ENCODE data around the gene NCAPH2. TPM values are rescaled to one million over a fixed set of nuclear protein-coding genes. Genes with fewer than 3 reads are reported as not detected.
A peak's percentile ranks its signal among the peaks of the same experiment; 100 is the strongest.

The NCAPH2 gene
- total and polyA plus RNA-seq, 9 of the 15 experiments (the other 6 are each of a cell fraction or from before 2014, with no cell fraction given) = 3.6 to 88.6 (median 32.4) TPM

- TSS peak; percentile 45 for BruUV-seq (replicated peaks)
- Histone ChIP-seq H4K20me1 (replicated peaks; ENCODE audit: control insufficient read depth, insufficient read depth, low read length) (no peaks in the 10 kb centered on the region), H2AFZ (ENCODE audit: low read depth, low read length) (no peak overlapping the region), H3K9me3 (replicated peaks; ENCODE audit: control insufficient read depth, insufficient read depth, low read depth, low read length) (no peaks in the 10 kb centered on the region), H3K4me1 (replicated peaks in 1 of 2; ENCODE audit: control insufficient read depth in 2 of 2, insufficient read depth in 2 of 2, low read length in 2 of 2) (peaks cover 4 to 66% of the 10 kb centered on the region in 2 experiments; a peak in 3 of 5 replicates), H3K9ac (ENCODE audit: insufficient read depth in 1 of 2, low read depth in 2 of 2, low read length in 2 of 2) (no peak overlapping the region), H3K4me3 (no peak overlapping the region), H3K79me2 (ENCODE audit: control insufficient read depth, insufficient read depth, low read length) (no peaks in the 10 kb centered on the region), H3K4me2 (ENCODE audit: insufficient read depth, low read length) (no peak overlapping the region), H3K36me3 (ENCODE audit: control insufficient read depth, insufficient read depth, low read length) (no peaks in the 10 kb centered on the region), H3K27ac (ENCODE audit: extremely low read depth, low read depth, low read length) (no peak overlapping the region), H3K27me3 (ENCODE audit: control insufficient read depth in 2 of 2, insufficient read depth in 2 of 2, low read length in 2 of 2) (no peaks in the 10 kb centered on the region), H3K9me1 (ENCODE audit: control insufficient read depth, insufficient read depth, low read length) (no peaks in the 10 kb centered on the region)
- 87% methylated on average over 6 of the region's 10 CpGs for WGBS (ENCODE audit: insufficient coverage, low coverage, missing lambda C conversion rate)
- FAIRE-seq = no peak
- TF ChIP-seq TEAD2 (tag; IDR thresholded peaks at IDR 0.05) = no peak
- no peak for TF ChIP-seq RBM39 (optimal IDR thresholded peaks at IDR 0.05; ENCODE audit: low read depth, low read length)
- no peak for TF ChIP-seq KDM2B (CRISPR knock-in tag; IDR thresholded peaks at IDR 0.05)
- no peak for TF ChIP-seq ZNF668 (CRISPR knock-in tag; IDR thresholded peaks at IDR 0.05)
- no peak for TF ChIP-seq FIP1L1 (IDR thresholded peaks at IDR 0.05; ENCODE audit: low read depth, low read length, poor library complexity, severe bottlenecking)
- no peak for TF ChIP-seq E2F1 (CRISPR knock-in tag; IDR thresholded peaks at IDR 0.05)
- no peak for TF ChIP-seq FOXA3 (CRISPR knock-in tag; conservative IDR thresholded peaks at IDR 0.05 in 1 of 2, IDR thresholded peaks at IDR 0.05 in 1 of 2)
- TF ChIP-seq ZNF134 (CRISPR knock-in tag; conservative IDR thresholded peaks at IDR 0.05) = no peak
- intact Hi-C loops (cut with micrococcal nuclease) = no loop called here
- in situ Hi-C loops (cut with MboI) = no loop called here
- DNase-seq (ENCODE audit: extremely low read depth in 1 of 4, low spot score in 3 of 4) = no peak
- no peak for ATAC-seq
- ChIA-PET POLR2A (interaction anchor here (1.2 kb wide), 1 partner anchor 9 kb away, joined by 5 read pairs; no protein-coding TSS in a partner anchor), CTCF (ENCODE audit: low intra/inter-chr PET ratio) (no interaction called here)
Observed at GRCh38 chr22:50483106-50483505, 24.9 kb upstream of the NCAPH2 start.
